ENCODE data around the gene CYS1.
A peak's percentile ranks its signal among the peaks of the same experiment; 100 is the strongest.

CYS1 gene

GRCh38 chr2:10043906-10044601, 36.2 kb downstream of the CYS1 start:
- peak overlapping the region; percentile 43 for H3K4me3 ChIP-seq (ENCODE audit: low read depth, low read length)
- peak; percentile 65 for DNase-seq (ENCODE audit: low read depth)
- TF ChIP-seq CTCF (IDR thresholded peaks at IDR 0.05; ENCODE audit: low read depth, low read length, missing control alignments) = no peak
- in situ Hi-C loops (cut with HindIII; ENCODE audit: low sequenced_read_pairs) = loop anchor here (5.0 kb wide), 1 partner anchor 82 kb away; no protein-coding TSS in a partner anchor

DNA sequence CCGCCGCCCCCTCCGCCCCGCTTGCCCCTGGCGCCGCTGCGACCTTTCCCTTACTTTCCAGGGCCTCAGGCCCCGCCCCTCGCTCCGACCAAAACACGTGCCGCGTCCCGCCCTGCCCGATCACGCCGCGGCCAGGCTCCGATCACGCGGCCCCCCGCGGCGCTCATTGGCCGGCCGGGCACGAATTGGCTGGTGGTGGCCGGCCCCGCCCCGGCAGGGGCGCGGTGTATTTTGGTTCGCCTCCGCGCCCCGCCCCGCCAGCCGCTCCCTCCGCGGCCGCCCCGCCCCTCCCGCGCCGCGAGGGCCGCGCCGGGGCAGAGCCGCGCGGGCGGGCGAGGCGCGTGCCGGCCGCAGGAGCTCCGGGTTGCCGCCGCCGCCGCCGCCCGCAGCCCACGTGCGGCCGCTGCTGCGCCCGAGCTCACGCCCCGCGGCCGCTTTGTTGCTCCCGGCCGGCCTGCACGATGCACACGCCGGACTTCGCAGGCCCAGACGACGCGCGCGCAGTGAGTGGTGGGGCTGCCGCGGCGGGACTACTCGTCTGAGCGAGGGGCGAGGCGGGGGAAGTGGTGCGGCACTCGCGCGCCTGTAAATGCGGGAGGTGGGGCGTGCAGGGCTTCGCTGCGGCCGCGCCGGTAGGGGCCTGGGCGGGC, 36.8 kb downstream of the CYS1 start, which contains the start of gene KLF11:
TSS of gene KLF11 (plus strand) at position 295 of the 650 bp plus-strand sequence. CDS start at position 462, 167 bp downstream.
- TF ChIP-seq CTCF (IDR thresholded peaks at IDR 0.05; ENCODE audit: low read depth, low read length, missing control alignments) = no peak
- DNase-seq (ENCODE audit: low read depth) = peak; percentile 39
- peak within 1 kb of the TSS; percentile 43 for H3K4me3 ChIP-seq (ENCODE audit: low read depth, low read length)
- in situ Hi-C loops (cut with HindIII; ENCODE audit: low sequenced_read_pairs) = loop anchor here (5.0 kb wide), 1 partner anchor 81 kb away; no protein-coding TSS in a partner anchor

- no peak for DNase-seq (ENCODE audit: low read depth)
- in situ Hi-C loops (cut with HindIII; ENCODE audit: low sequenced_read_pairs) = loop anchor here (5.0 kb wide), 1 partner anchor 80 kb away; no protein-coding TSS in a partner anchor
Measured at GRCh38 chr2:10042301-10043161, 37.7 kb downstream of the CYS1 start.

GRCh38 chr2:10041711-10042110, 38.5 kb downstream of the CYS1 start:
- DNase-seq (ENCODE audit: low read depth) = no peak
- no peak for TF ChIP-seq CTCF (IDR thresholded peaks at IDR 0.05; ENCODE audit: low read depth, low read length, missing control alignments)
- H3K4me3 ChIP-seq (ENCODE audit: low read depth, low read length) = no peak overlapping the region
- in situ Hi-C loops (cut with HindIII; ENCODE audit: low sequenced_read_pairs) = loop anchor here (5.0 kb wide), 1 partner anchor 79 kb away; no protein-coding TSS in a partner anchor

More at GRCh38 chr2:10042301-10043161, 37.7 kb downstream of the CYS1 start:
- peak overlapping the region; percentile 40 for H3K4me3 ChIP-seq (ENCODE audit: low read depth, low read length)
- TF ChIP-seq CTCF (IDR thresholded peaks at IDR 0.05; ENCODE audit: low read depth, low read length, missing control alignments) = no peak

DNA sequence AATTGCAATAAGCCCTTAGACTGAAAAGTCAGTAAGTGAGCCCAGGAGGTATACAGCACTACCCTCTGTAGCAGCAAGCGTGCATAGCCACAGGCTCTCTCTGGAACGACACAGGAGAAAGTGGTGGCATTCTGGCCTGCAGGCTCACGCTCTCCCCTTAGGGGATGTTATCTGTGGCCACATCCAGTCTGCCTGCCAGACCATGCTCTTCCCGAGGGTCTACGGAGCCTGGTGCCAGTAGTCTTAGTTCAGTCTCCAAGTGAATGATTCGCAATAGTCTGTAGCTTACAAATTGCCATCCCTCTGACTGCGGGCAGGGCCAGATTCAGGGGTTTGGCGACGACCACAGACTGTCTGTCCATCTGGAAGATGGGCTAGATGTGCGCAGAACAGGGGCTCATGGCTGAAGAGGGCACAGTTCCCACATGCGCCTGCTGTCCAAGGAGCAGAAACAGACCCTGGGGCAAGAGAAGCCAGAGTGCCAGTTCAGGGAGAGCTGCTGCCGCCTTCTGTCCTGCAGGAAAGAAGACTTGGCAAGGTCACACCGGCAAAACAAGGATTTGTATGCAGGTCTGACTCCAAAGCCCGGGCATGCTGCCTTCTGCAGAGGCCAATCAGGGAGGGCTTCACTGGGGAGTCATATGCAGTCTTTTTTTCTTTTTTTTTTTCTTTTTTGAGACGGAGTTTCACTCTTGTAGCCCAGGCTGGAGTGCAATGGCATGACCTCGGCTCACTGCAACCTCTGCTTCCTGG, 40.4 kb downstream of the CYS1 start:
- DNase-seq (ENCODE audit: low read depth) = no peak
- in situ Hi-C loops (cut with HindIII; ENCODE audit: low sequenced_read_pairs) = loop anchor here (5.0 kb wide), 1 partner anchor 78 kb away; no protein-coding TSS in a partner anchor

More for the DNA sequence above, 40.4 kb downstream of the CYS1 start:
- no peak for TF ChIP-seq CTCF (IDR thresholded peaks at IDR 0.05; ENCODE audit: low read depth, low read length, missing control alignments)
- no peak overlapping the region for H3K4me3 ChIP-seq (ENCODE audit: low read depth, low read length)
